ENCODE measurements around the gene RBM33. TPM values are rescaled to one million over a fixed set of nuclear protein-coding genes. Genes with fewer than 3 reads are reported as not detected.

RBM33 gene
- total and polyA plus RNA-seq, 9 of the 15 experiments (the other 6 are each of a cell fraction or from before 2014, with no cell fraction given) = 4.4 to 80.7 (median 27.3) TPM

GRCh38 chr7:155754165-155754564 lies 109.7 kb downstream of the RBM33 start (continued):
- TF ChIP-seq GABPB2 (CRISPR knock-in tag; conservative IDR thresholded peaks at IDR 0.05) (no peak), ELF4 (CRISPR knock-in tag; IDR thresholded peaks at IDR 0.05) (no peak)

- H3K9me1 ChIP-seq (ENCODE audit: control insufficient read depth, insufficient read depth, low read length) = no peaks in the 10 kb centered on the region
- no TSS peak for BruUV-seq (replicated peaks)
- intact Hi-C loops (cut with micrococcal nuclease) = no loop called here
- H4K20me1 ChIP-seq (replicated peaks; ENCODE audit: control insufficient read depth, insufficient read depth, low read length) = no peaks in the 10 kb centered on the region
- ChIA-PET POLR2A (interaction anchor here (0.7 to 1.2 kb wide), 2 partner anchors 10 to 19 kb away, joined by 3 to 4 read pairs; no protein-coding TSS in a partner anchor), CTCF (ENCODE audit: low intra/inter-chr PET ratio) (no interaction called here)
- no peak overlapping the region for H3K4me2 ChIP-seq (ENCODE audit: insufficient read depth, low read length)
- peaks cover 91% of the 10 kb centered on the region for H3K79me2 ChIP-seq (ENCODE audit: control insufficient read depth, insufficient read depth, low read length)
- WGBS (ENCODE audit: insufficient coverage, low coverage, missing lambda C conversion rate) = 97% methylated on average over 3 of the region's 3 CpGs
- no peak overlapping the region for H2AFZ ChIP-seq (ENCODE audit: low read depth, low read length)
- H3K27ac ChIP-seq (ENCODE audit: extremely low read depth, low read depth, low read length) = no peak overlapping the region
- H3K4me3 ChIP-seq = no peak overlapping the region
- peaks cover 7% of the 10 kb centered on the region for H3K9me3 ChIP-seq (replicated peaks; ENCODE audit: control insufficient read depth, insufficient read depth, low read depth, low read length)
- H3K4me1 ChIP-seq (replicated peaks in 1 of 2; ENCODE audit: control insufficient read depth in 2 of 2, insufficient read depth in 2 of 2, low read length in 2 of 2) = no peaks in the 10 kb centered on the region
- H3K27me3 ChIP-seq (ENCODE audit: control insufficient read depth in 2 of 2, insufficient read depth in 2 of 2, low read length in 2 of 2) = no peaks in the 10 kb centered on the region
- FAIRE-seq (no peak), ATAC-seq (no peak), DNase-seq (ENCODE audit: extremely low read depth in 1 of 4, low spot score in 3 of 4) (peak in 1 of 4 experiments; percentile 39)
- TF ChIP-seq LCOR (CRISPR knock-in tag; IDR thresholded peaks at IDR 0.05) = no peak
- no peak for TF ChIP-seq GABPB2 (CRISPR knock-in tag; conservative IDR thresholded peaks at IDR 0.05)
- TF ChIP-seq CSDE1 (IDR thresholded peaks at IDR 0.05) = no peak
- TF ChIP-seq RBM15 (IDR thresholded peaks at IDR 0.05; ENCODE audit: insufficient read depth, low read length) = no peak
- no peak for TF ChIP-seq SLC30A9 (CRISPR knock-in tag; IDR thresholded peaks at IDR 0.05)
- no peak for TF ChIP-seq ZNF785 (CRISPR knock-in tag; IDR thresholded peaks at IDR 0.05)
- TF ChIP-seq BRF1 (IDR thresholded peaks at IDR 0.05; ENCODE audit: borderline replicate concordance, extremely low read depth, insufficient read length) = no peak
- TF ChIP-seq MYBL2 (IDR thresholded peaks at IDR 0.05; ENCODE audit: low read depth) = no peak
- TF ChIP-seq MYBL2 (CRISPR knock-in tag; IDR thresholded peaks at IDR 0.05; ENCODE audit: borderline replicate concordance) = no peak
- no peak for TF ChIP-seq CC2D1A (IDR thresholded peaks at IDR 0.05)
- no peak for TF ChIP-seq ZNF764 (CRISPR knock-in tag; IDR thresholded peaks at IDR 0.05; ENCODE audit: low read depth)
- no peak for TF ChIP-seq EP300 (IDR thresholded peaks at IDR 0.05; ENCODE audit: low read length)
- TF ChIP-seq, protein P1, sequence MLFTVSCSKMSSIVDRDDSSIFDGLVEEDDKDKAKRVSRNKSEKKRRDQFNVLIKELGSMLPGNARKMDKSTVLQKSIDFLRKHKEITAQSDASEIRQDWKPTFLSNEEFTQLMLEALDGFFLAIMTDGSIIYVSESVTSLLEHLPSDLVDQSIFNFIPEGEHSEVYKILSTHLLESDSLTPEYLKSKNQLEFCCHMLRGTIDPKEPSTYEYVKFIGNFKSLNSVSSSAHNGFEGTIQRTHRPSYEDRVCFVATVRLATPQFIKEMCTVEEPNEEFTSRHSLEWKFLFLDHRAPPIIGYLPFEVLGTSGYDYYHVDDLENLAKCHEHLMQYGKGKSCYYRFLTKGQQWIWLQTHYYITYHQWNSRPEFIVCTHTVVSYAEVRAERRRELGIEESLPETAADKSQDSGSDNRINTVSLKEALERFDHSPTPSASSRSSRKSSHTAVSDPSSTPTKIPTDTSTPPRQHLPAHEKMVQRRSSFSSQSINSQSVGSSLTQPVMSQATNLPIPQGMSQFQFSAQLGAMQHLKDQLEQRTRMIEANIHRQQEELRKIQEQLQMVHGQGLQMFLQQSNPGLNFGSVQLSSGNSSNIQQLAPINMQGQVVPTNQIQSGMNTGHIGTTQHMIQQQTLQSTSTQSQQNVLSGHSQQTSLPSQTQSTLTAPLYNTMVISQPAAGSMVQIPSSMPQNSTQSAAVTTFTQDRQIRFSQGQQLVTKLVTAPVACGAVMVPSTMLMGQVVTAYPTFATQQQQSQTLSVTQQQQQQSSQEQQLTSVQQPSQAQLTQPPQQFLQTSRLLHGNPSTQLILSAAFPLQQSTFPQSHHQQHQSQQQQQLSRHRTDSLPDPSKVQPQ (CRISPR knock-in tag; IDR thresholded peaks at IDR 0.05; ENCODE audit: borderline replicate concordance) = no peak
- no peak for TF ChIP-seq ZNF24 (IDR thresholded peaks at IDR 0.05)
- H3K36me3 ChIP-seq (ENCODE audit: control insufficient read depth, insufficient read depth, low read length) = peaks cover 86% of the 10 kb centered on the region
- no peak overlapping the region for H3K9ac ChIP-seq (ENCODE audit: insufficient read depth in 1 of 2, low read depth in 2 of 2, low read length in 2 of 2)
- in situ Hi-C loops (cut with MboI) = loop anchor here (25.0 kb wide), 1 partner anchor 368 kb away; no protein-coding TSS in a partner anchor
Observed at GRCh38 chr7:155755026-155755425, 110.6 kb downstream of the RBM33 start.

All from K562 (cell line).